Loucy (cell line): ENCODE results near the gene CKAP4.

ENCODE experiments used
- EZH2phosphoT487 ChIP-seq: fragments of 200-600 bp; IDR thresholded peaks from 2 replicates; pipeline ENCODE4 v1.6.1; 2018; ENCODE audit warnings: antibody characterized with exemption, mild to moderate bottlenecking, moderate library complexity, borderline replicate concordance
- TF ChIP-seq, protein P1 (sequence below): fragments of 200-600 bp; sonication (generic); conservative IDR thresholded peaks from 2 replicates; pipeline ENCODE4 v1.5.1; 2014; ENCODE audit warnings: mild to moderate bottlenecking, antibody characterized with exemption, low read length

DNA sequence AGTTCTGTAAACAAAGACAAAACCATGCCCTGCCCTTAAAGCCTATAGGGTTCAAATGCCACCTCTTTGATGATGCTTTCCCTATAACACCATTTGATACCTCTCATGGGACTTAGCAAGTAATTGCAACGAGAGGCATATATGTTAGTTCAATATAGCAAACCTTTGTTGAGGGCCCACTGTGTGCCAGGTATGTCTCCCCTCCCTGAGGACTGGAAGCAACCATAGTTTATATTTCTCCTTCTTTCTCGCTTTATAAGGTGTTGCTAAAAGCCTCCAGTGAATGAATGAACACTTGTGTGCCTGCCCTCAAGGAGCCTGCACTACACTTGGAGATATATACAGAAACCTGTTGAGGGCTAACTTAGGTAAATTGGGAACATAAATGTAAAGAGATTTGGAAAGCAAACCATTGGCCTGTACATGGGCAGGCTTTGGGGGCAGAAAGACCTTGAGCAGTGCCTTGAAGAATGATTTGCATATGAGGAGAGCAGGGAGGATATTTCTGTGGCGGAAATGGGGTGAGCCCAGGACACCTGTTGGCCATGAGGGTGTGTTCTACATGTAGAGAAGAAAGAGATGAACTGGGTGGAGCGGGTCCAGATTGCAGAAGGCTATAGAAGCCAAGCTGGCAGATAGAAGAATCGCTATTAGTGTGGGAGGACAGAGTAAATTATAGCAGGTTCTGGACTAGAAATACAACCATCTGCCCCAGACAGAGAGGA is 1.8 kb upstream of the CKAP4 start:
- TF ChIP-seq, protein P1, sequence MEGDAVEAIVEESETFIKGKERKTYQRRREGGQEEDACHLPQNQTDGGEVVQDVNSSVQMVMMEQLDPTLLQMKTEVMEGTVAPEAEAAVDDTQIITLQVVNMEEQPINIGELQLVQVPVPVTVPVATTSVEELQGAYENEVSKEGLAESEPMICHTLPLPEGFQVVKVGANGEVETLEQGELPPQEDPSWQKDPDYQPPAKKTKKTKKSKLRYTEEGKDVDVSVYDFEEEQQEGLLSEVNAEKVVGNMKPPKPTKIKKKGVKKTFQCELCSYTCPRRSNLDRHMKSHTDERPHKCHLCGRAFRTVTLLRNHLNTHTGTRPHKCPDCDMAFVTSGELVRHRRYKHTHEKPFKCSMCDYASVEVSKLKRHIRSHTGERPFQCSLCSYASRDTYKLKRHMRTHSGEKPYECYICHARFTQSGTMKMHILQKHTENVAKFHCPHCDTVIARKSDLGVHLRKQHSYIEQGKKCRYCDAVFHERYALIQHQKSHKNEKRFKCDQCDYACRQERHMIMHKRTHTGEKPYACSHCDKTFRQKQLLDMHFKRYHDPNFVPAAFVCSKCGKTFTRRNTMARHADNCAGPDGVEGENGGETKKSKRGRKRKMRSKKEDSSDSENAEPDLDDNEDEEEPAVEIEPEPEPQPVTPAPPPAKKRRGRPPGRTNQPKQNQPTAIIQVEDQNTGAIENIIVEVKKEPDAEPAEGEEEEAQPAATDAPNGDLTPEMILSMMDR = no peak
- TF ChIP-seq EZH2phosphoT487 = no peak
